Karpas-422 (cell line): ENCODE results near the gene TWF2. TPM values are rescaled to one million over a fixed set of nuclear protein-coding genes. Genes with fewer than 3 reads are reported as not detected.

Experiments
- DNase-seq: peaks from one replicate; pipeline ENCODE4 v3.0.0-alpha.2; 2015
- H2AFZ ChIP-seq: fragments of 200-600 bp; sonication (generic); 2 replicates; pipeline ENCODE4 v1.6.1; 2014; ENCODE audit warnings: antibody characterized with exemption, low read length, mixed read lengths
- H3K27ac ChIP-seq: fragments of 200-600 bp; sonication (generic); 2 replicates; pipeline ENCODE4 v1.5.1; 2014; ENCODE audit warnings: mild to moderate bottlenecking, low read length, moderate library complexity
- H3K27me3 ChIP-seq: fragments of 200-600 bp; sonication (generic); 2 replicates; pipeline ENCODE4 v1.6.1; 2014; ENCODE audit warnings: low read length, mixed read lengths
- H3K36me3 ChIP-seq: fragments of 200-600 bp; sonication (generic); 2 replicates; pipeline ENCODE4 v1.6.1; 2014; ENCODE audit warnings: low read length, mixed read lengths; ENCODE audit not compliant: insufficient read depth
- H3K4me1 ChIP-seq: fragments of 200-600 bp; sonication (generic); 2 replicates; pipeline ENCODE4 v1.6.1; 2014; ENCODE audit warnings: mild to moderate bottlenecking, low read length, mixed read lengths
- H3K4me2 ChIP-seq: fragments of 200-600 bp; sonication (generic); 2 replicates; pipeline ENCODE4 v1.6.1; 2014; ENCODE audit warnings: low read length, low read depth, mild to moderate bottlenecking; ENCODE audit not compliant: poor library complexity, severe bottlenecking
- H3K4me3 ChIP-seq: fragments of 200-600 bp; sonication (generic); 2 replicates; pipeline ENCODE4 v1.5.1; 2014; ENCODE audit warnings: mild to moderate bottlenecking, antibody characterized with exemption, low read length, mixed read lengths
- H3K79me2 ChIP-seq: fragments of 200-600 bp; sonication (generic); 2 replicates; pipeline ENCODE4 v1.6.1; 2014; ENCODE audit warnings: mild to moderate bottlenecking, low read length, mixed read lengths
- H3K9ac ChIP-seq: fragments of 200-600 bp; sonication (generic); 2 replicates; pipeline ENCODE4 v1.6.0; 2014; ENCODE audit warnings: low read length
- H3K9me2 ChIP-seq: fragments of 200-600 bp; sonication (generic), shearing (Covaris generic); replicated peaks from 2 replicates; pipeline ENCODE4 v1.6.0; 2014; ENCODE audit warnings: mild to moderate bottlenecking, low read length, moderate library complexity; ENCODE audit not compliant: insufficient read depth
- H3K9me3 ChIP-seq: fragments of 300-700, 200-600 bp; sonication (generic); 2 replicates; pipeline ENCODE4 v1.6.1; 2014; ENCODE audit warnings: low read length, mixed read lengths
- H4K20me1 ChIP-seq: fragments of 200-600 bp; sonication (generic); 2 replicates; pipeline ENCODE4 v1.6.1; 2014; ENCODE audit warnings: mild to moderate bottlenecking, antibody characterized with exemption, low read length, low read depth; ENCODE audit not compliant: insufficient read depth
- total RNA-seq: library from RNA; depleted of rRNA; stranded (reverse); fragments of >200 nt; shearing (Covaris generic); gene quantifications from 2 replicates; pipeline ENCODE4 v1.2.3, GENCODE V29; 2014; ENCODE audit warnings: low replicate concordance

TWF2 gene
- total RNA-seq, 1 experiment from 2014 or later: 42.0 TPM

DNA sequence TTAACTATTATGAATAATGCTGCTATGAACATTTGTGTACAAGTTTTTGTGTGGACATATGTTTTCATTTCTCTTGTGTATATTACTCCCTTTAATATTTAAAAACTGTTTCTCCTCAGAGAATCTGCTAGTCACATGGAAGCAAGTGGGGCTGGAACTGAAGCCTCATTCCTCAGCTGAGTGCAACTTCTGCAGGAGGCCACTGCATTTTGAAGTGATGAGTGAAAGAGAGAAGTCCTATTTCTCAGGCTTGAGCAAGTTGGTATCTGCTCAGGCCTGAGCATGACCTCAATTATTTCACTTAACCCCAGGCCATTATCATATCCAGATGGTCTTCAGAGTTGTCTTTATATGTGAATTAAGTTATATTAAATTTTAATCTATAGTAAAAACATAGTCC, 25.1 kb downstream of the TWF2 start:
- Histone ChIP-seq H3K9me3 (no peaks in the 10 kb centered on the region), H3K9me2 (no peaks in the 10 kb centered on the region), H2AFZ (no peak overlapping the region), H4K20me1 (peaks cover 17% of the 10 kb centered on the region), H3K4me2 (no peak overlapping the region), H3K36me3 (peaks cover 28% of the 10 kb centered on the region; the same call in 1 of the 2 replicates), H3K27ac (no peak overlapping the region), H3K27me3 (no peaks in the 10 kb centered on the region), H3K9ac (no peak overlapping the region), H3K4me3 (no peak overlapping the region), H3K79me2 (peaks cover under 1% of the 10 kb centered on the region; the same call in 1 of the 2 replicates), H3K4me1 (peaks cover 4% of the 10 kb centered on the region)
- no peak for DNase-seq

GRCh38 chr3:52213005-52213404, 26.0 kb downstream of the TWF2 start:
- Histone ChIP-seq H3K79me2 (no peaks in the 10 kb centered on the region), H4K20me1 (peaks cover 15% of the 10 kb centered on the region), H3K4me3 (no peak overlapping the region), H3K4me1 (peaks cover 2% of the 10 kb centered on the region), H3K36me3 (peaks cover 30% of the 10 kb centered on the region), H2AFZ (no peak overlapping the region), H3K27me3 (no peaks in the 10 kb centered on the region), H3K9me3 (no peaks in the 10 kb centered on the region), H3K9me2 (no peaks in the 10 kb centered on the region), H3K4me2 (no peak overlapping the region), H3K9ac (no peak overlapping the region), H3K27ac (no peak overlapping the region)
- no peak for DNase-seq

DNA sequence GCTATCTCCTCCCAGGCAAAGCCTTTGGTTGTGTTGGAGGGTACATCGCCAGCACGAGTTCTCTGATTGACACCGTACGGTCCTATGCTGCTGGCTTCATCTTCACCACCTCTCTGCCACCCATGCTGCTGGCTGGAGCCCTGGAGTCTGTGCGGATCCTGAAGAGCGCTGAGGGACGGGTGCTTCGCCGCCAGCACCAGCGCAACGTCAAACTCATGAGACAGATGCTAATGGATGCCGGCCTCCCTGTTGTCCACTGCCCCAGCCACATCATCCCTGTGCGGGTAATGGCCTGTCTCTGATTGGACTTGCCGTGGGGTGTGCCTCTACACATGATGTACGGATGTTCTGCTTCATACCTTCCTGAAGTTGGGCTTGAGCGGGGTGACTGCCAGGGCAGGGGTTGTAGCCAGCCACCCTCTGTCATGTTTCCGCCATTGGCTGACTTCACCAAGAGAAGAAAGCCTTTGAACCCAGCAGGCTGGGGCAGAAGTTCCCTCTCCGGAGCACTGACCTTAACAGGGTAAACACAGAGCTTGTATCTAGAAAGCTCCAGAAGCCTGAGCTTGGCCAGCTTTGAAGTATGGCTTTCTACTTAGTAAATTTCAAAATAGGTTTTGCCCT, 27.6 kb downstream of the TWF2 start:
- Histone ChIP-seq H3K36me3 (peaks cover 40% of the 10 kb centered on the region), H3K27me3 (no peaks in the 10 kb centered on the region), H3K79me2 (no peaks in the 10 kb centered on the region), H3K4me3 (no peak overlapping the region), H3K9ac (no peak overlapping the region), H3K9me3 (no peaks in the 10 kb centered on the region), H4K20me1 (0 out of 2 replicates have a peak, but pooled peaks cover 8% of the 10 kb centered on the region), H3K4me1 (no peaks in the 10 kb centered on the region), H3K27ac (peak overlapping the region; percentile 26; the same call in 1 of the 2 replicates), H3K4me2 (no peak overlapping the region), H3K9me2 (no peaks in the 10 kb centered on the region), H2AFZ (no peak overlapping the region)
- DNase-seq: no peak

DNA sequence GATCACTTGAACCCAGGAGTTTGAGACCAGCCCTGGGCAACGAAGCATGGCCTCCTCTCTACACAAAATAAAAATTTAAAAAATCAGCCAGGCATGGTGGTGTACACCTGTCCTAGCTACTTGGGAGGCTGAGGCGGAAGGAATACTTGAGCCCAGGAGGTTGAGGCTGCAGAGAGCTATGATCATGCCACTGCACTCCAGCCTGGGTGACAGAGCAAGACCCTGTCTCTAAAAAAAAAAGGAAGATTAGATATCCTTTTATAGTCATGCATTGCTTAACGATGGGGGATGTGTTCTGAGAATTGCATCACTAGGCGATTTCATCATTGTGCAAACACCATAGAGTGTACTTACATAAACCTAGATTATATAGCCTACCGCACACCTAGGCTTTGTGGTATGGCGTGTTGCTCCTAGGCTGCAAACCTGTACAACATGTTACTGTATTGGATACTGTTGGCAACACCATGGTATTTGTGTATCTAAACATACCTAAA, 28.4 kb downstream of the TWF2 start:
- DNase-seq: no peak
- H3K79me2 ChIP-seq: no peaks in the 10 kb centered on the region
- no peaks in the 10 kb centered on the region for H3K9me2 ChIP-seq
- no peak overlapping the region for H3K4me2 ChIP-seq
- no peak overlapping the region for H3K4me3 ChIP-seq
- H3K27me3 ChIP-seq: no peaks in the 10 kb centered on the region
- H2AFZ ChIP-seq: no peak overlapping the region
- H3K27ac ChIP-seq: peak overlapping the region; percentile 26; the same call in 1 of the 2 replicates
- H4K20me1 ChIP-seq: 0 out of 2 replicates have a peak, but pooled peaks cover 8% of the 10 kb centered on the region
- no peaks in the 10 kb centered on the region for H3K4me1 ChIP-seq
- H3K9me3 ChIP-seq: no peaks in the 10 kb centered on the region
- H3K9ac ChIP-seq: no peak overlapping the region
- peaks cover 48% of the 10 kb centered on the region for H3K36me3 ChIP-seq

DNA sequence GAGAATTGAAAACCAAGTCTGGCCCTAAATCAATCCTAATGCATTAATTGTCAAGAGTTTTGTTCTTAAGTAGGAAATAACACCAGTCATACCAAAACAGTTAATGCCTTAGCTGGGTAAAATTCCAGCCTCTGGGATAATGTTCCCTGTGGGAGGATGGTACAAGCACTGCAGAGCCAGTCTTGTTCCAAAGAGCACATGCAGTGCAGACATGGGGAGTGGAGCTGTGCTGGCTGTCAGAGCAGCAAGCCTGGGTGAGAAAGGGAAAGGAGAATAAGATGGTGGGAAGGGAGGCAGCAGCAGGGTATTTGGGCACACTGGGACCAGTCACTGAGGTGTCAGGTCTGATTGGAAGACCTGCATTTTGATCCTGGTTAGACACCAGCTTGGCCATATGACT, 28.9 kb downstream of the TWF2 start:
- H3K9me3 ChIP-seq: no peaks in the 10 kb centered on the region
- H3K9me2 ChIP-seq: no peaks in the 10 kb centered on the region
- no peak for DNase-seq
- H3K36me3 ChIP-seq: peaks cover 54% of the 10 kb centered on the region
- H4K20me1 ChIP-seq: 0 out of 2 replicates have a peak, but pooled peaks cover 8% of the 10 kb centered on the region
- no peaks in the 10 kb centered on the region for H3K4me1 ChIP-seq
- H3K4me2 ChIP-seq: no peak overlapping the region
- H3K9ac ChIP-seq: no peak overlapping the region
- no peak overlapping the region for H2AFZ ChIP-seq
- no peaks in the 10 kb centered on the region for H3K27me3 ChIP-seq
- H3K4me3 ChIP-seq: no peak overlapping the region
- no peaks in the 10 kb centered on the region for H3K79me2 ChIP-seq
- H3K27ac ChIP-seq: no peak overlapping the region; the same call in 1 of the 2 replicates

- no peaks in the 10 kb centered on the region for H3K79me2 ChIP-seq
Observed at GRCh38 chr3:52208556-52208955, 30.4 kb downstream of the TWF2 start.

DNA sequence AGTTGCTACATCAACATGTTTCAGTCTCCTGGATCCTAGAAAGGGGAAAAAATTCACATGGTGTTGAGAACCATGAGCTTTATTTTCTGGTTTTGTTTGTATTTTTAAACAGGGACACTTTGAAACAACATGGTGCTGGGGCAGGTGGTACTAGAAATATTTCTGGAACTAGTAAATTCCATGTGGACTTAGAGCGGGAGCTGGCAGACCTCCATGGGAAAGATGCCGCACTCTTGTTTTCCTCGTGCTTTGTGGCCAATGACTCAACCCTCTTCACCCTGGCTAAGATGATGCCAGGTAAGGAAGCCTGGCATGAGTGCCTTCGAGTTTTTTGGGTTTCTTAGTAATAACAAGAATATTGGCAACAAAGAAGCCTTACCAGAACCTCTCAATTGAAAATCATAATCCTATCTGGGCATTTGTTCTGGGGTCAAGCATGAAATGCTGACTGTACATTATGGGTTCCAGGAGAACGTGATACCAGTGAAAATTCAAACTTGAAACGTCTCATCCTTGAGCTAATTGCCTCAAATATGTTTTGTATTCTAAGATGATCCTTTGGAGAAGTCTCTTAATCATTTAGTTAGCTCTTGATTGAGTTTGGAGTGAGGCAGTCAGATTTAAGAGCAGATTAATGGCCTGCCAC, 33.1 kb downstream of the TWF2 start:
- Histone ChIP-seq H3K4me1 (peaks cover 26% of the 10 kb centered on the region), H3K9me3 (no peaks in the 10 kb centered on the region), H3K27ac (no peak overlapping the region), H3K9ac (no peak overlapping the region), H3K9me2 (no peaks in the 10 kb centered on the region), H3K4me3 (no peak overlapping the region), H2AFZ (no peak overlapping the region), H3K36me3 (peaks cover 61% of the 10 kb centered on the region), H4K20me1 (0 out of 2 replicates have a peak, but pooled peaks cover 8% of the 10 kb centered on the region), H3K4me2 (no peak overlapping the region), H3K79me2 (no peaks in the 10 kb centered on the region), H3K27me3 (no peaks in the 10 kb centered on the region)
- no peak for DNase-seq

More at GRCh38 chr3:52208556-52208955, 30.4 kb downstream of the TWF2 start:
- H3K4me3 ChIP-seq: no peak overlapping the region
- no peak overlapping the region for H2AFZ ChIP-seq
- no peaks in the 10 kb centered on the region for H3K9me3 ChIP-seq
- no peaks in the 10 kb centered on the region for H3K27me3 ChIP-seq
- H3K4me1 ChIP-seq: no peaks in the 10 kb centered on the region
- peaks cover 62% of the 10 kb centered on the region for H3K36me3 ChIP-seq
- H3K9ac ChIP-seq: no peak overlapping the region
- H4K20me1 ChIP-seq: 0 out of 2 replicates have a peak, but pooled peaks cover 8% of the 10 kb centered on the region
- no peaks in the 10 kb centered on the region for H3K9me2 ChIP-seq
- no peak overlapping the region for H3K4me2 ChIP-seq
- no peak overlapping the region for H3K27ac ChIP-seq
- DNase-seq: no peak

GRCh38 chr3:52204337-52205073, 34.5 kb downstream of the TWF2 start:
- Histone ChIP-seq H3K4me1 (peaks cover 33% of the 10 kb centered on the region), H2AFZ (no peak overlapping the region), H4K20me1 (0 out of 2 replicates have a peak, but pooled peaks cover 8% of the 10 kb centered on the region), H3K9me2 (no peaks in the 10 kb centered on the region), H3K4me3 (no peak overlapping the region), H3K4me2 (no peak overlapping the region), H3K27me3 (no peaks in the 10 kb centered on the region), H3K36me3 (peaks cover 61% of the 10 kb centered on the region), H3K79me2 (peaks cover 6% of the 10 kb centered on the region; the same call in 1 of the 2 replicates), H3K9ac (no peak overlapping the region), H3K9me3 (no peaks in the 10 kb centered on the region), H3K27ac (no peak overlapping the region)
- no peak for DNase-seq
